ENCODE data around the gene CACNG6.

Gene CACNG6

DNA sequence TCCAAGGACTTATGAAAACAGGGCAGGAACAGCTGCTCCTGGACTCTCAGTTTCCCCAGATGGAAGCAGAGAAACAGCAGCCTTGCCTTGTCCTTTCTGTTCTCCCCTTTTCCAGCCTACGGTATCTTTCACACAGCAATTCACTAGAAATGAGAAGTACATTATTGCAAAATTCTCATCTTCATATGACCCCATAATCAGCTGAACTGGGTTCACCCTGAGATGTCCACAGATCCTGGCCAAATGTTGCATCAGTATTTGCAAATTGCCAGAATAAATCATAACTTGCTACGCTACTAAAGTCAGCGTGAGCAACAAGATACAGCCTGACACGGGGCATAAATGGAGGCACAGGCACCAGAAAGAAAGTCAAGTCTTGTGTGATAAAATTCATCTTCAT, 56.2 kb downstream of the CACNG6 start:
- peak in 1 of 2 donors; percentile 34 for DNase-seq
